GM18526 (cell line): ENCODE results near the gene AR.

Experiments
- POLR2A ChIP-seq: IDR thresholded peaks from 3 replicates; pipeline ENCODE4 v1.6.1; 2011; ENCODE audit not compliant: insufficient read length; ENCODE audit errors: extremely low read depth

Gene AR

GRCh38 chrX:67601771-67602170 is 58.0 kb downstream of the AR start:
- no peak for TF ChIP-seq POLR2A

GRCh38 chrX:67604979-67605703 is 61.3 kb downstream of the AR start:
- TF ChIP-seq POLR2A, result no peak

DNA sequence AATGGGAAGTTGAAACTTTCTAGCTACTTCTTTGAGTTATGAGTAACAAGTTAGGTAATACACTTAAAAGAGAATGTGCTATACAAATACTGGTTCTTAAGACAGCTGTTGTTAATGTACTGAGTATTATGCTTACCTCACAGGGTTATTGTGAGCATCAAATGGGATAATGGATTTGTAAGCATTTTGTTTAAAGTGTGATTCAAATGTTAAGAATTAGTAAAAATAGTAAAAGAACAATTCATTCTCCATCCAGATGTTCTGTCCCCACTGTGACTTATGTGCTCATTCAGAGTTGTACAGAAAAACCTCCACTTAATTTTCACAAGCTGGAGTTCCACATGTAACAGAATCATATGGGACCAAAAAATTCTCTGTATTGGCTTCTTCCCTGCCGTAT is 63.6 kb downstream of the AR start:
- TF ChIP-seq POLR2A, result no peak

DNA sequence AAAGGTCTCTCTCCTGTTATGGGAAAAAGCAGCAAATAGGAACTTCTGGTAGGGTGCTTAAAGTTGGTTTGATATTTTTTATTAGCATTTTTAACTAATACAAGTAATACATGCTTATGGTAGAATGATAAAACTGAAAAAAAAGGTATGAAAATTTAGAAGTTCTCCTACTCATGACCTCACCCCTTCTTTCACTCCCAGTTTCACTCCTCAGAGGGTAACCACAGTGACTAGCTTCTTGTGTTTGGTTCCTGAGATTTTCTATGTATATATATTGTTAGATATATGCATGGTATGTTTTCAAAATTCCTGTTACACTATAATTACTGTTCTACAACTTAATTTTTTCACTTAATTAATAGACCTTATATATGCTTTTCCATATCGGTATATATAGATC is 66.5 kb downstream of the AR start:
- no peak for TF ChIP-seq POLR2A

GRCh38 chrX:67612231-67612630 is 68.4 kb downstream of the AR start:
- TF ChIP-seq POLR2A, result no peak

DNA sequence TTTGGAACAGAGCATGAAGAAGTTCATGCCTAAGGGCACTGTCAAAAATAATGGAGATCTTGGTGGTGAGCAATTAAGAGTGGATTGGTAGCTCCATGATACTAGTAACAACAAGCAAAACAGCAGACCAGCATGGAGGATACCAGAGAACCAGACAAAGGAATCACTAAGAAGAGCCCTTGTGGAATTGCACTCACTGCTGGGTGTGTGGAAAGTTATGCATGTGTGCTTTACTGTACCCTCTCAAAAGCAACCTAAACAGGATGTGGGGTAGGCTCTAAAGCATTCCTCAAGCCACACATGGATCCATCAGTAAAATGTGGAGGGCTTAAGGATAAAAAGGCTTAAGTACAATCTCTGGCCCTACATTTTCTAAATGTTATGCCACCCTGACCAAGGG is 69.5 kb downstream of the AR start:
- TF ChIP-seq POLR2A, result no peak

DNA sequence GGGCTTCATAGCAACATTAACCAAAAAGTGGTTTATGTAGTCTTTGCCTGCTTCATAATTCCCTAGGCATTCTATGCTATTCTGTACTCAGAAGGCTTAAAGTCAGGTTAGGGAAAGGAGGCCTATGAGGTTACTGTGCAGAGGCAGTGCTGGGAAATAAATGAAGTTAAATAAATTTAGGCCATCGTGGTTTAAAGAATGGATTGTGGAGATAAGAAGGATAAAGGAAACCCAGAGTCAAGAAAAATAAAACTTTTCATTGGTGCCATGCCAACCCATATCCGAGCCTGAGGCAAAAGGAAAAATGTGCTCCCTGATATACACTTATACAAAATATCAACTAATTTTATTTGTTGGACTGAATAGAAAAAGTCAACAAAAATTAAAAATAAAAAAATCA is 70.2 kb downstream of the AR start:
- no peak for TF ChIP-seq POLR2A

DNA sequence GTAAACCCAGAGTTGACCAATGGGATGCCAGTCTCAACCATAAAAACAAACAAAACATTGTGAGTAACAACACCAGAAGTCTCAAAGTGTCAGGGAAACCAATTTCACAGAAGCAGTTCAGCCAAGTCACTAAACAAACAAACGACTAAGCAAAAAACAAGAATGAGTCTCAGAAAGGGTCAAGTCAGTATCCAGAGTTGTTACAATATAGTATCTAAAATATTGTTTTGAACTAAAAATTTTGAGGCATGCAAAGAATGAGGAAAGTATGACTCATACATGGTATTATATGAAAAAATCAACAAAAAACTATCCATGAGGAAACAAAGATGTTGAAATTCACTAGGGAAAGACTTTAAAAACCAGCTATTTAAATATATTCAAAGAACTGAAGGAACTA is 70.6 kb downstream of the AR start:
- no peak for TF ChIP-seq POLR2A

DNA sequence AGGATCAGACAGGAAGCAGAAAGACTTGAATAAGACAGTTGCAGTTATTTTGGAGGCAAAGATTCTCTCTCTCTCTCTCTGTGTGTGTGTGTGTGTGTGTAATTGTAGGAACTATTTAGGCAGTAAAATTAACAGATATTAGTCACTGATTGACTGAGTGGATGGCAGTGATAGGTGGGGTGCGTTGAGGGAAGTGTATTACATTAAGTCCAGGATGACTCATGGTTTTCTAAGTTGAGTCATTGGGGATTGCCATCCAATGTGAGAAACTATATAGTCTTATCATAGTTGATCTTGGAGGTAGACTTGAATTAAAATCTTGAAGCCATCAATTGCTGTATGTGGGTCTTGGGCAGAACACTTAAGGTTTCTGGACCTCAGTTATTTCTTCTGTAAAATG is 75.4 kb downstream of the AR start:
- TF ChIP-seq POLR2A, result no peak

DNA sequence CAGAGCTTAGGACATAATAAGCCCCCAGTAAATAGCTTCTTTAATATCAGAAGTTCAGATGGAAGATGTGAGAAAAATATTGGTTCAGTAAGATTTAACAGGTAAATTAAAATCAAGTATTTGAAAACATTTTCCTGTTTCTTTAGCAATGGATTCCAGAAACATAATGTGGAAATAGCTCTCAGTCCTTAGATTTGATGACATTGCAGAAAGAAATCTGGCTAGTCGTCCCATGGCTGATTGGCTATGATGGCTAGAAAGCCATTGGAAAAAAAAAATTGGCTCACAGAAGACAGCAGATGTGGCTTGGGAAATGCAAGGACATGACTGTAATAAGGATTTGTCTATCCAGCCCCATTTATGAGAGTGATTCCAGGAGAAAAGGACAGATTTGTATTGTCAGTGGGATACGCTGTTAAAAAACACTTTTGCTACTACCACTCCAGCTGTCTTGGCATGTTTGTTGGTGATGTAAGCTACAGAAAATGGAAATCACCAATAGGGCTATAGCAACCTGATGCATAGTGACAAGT is 78.3 kb downstream of the AR start:
- no peak for TF ChIP-seq POLR2A

DNA sequence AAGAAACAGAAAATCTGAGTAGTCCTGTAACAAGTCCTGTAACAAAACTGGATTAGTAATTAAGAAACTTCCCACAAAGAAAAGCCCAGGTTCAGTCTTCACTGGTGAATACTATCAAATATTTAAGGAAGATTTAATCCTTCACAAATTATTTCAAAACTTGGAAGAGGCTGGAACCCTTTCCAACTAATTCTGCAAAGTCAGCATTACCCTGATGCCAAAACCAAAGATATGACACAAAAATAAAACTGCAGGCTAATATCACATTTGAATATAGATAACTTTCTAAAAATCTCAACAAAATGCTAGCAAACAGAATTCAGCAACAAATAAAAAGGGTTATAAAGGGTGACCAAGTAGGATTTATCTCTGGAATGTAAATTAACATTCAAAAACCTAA is 80.5 kb downstream of the AR start:
- no peak for TF ChIP-seq POLR2A

GRCh38 chrX:67635424-67635823 is 91.6 kb downstream of the AR start:
- TF ChIP-seq POLR2A, result no peak

- TF ChIP-seq POLR2A, result no peak
These were observed 92.7 kb downstream of the AR start for GRCh38 chrX:67636532-67636931.

GRCh38 chrX:67648361-67648760 is 104.5 kb downstream of the AR start:
- TF ChIP-seq POLR2A, result no peak

DNA sequence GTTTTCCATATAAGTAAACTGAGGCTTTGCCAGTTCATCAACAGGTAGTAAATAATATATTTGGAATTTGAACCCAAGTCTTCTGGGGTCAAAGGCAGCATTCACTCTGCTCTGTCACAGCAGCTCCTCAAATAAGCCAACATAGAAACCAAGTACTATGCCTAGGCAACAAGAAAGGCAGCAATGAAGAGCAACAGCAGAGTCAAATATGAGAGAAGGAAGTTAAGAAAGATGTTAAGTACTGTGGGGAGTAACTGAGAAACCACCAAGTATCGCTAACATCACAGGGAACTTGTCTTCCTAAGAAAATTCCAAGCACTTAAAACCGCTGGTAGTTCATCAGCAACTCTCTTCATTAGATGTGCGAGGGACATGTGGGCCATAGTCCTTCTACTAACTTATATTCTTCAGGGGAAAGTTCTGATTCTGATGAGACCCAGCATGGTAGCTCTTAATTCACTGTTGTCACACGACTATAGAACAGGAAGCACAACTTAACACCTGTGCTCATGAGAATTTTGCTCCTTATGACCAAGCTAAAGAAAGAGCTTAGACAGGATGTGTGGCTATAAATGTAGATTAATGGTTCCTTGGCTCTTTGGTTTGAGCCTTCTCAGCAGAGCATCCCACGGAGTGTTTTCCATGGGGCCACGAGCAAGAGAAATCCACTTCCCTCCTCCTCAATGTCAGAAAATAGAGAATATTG is 107.8 kb downstream of the AR start:
- TF ChIP-seq POLR2A, result no peak

DNA sequence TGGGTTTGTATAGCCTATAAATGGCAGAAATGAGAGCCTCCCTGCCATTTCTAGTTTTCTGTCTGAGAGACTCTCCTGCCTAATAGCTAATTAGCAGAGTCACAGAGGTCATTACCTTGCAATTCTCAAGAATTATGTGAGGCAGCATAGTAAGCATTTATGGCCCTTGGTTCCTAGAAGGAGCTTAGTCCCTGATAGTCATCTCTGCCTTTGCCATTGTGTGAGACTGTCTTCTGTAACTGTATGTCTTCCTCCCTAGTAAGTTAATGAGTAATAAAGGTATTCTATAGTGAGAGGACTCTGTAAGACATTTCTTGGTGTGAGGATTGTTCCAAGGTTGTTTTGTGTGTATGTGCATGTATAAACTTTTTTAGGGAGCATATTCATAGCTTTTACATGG is 108.7 kb downstream of the AR start:
- no peak for TF ChIP-seq POLR2A

GRCh38 chrX:67654301-67654700 is 110.5 kb downstream of the AR start:
- no peak for TF ChIP-seq POLR2A
